Loucy (cell line): ENCODE data around the gene PABPN1L.

ENCODE experiments used
- H2AFZ ChIP-seq: fragments of 200-600 bp; sonication (generic); 2 replicates; pipeline ENCODE4 v1.6.0; 2016; ENCODE audit warnings: antibody characterized with exemption, mild to moderate bottlenecking, low read length, moderate library complexity
- H3F3A ChIP-seq: fragments of 200-600 bp; 2 replicates; pipeline ENCODE4 v1.6.0; 2016; ENCODE audit warnings: antibody characterized with exemption, low read depth, mild to moderate bottlenecking
- H3K27me3 ChIP-seq: fragments of 200-600 bp; sonication (generic); 2 replicates; pipeline ENCODE4 v1.6.1; 2014; ENCODE audit warnings: low read length, mild to moderate bottlenecking; ENCODE audit not compliant: insufficient read depth, poor library complexity, severe bottlenecking
- H3K36me3 ChIP-seq: fragments of 200-600 bp; sonication (generic); 2 replicates; pipeline ENCODE4 v1.6.1; 2016; ENCODE audit warnings: low read length; ENCODE audit not compliant: insufficient read depth
- H3K4me1 ChIP-seq: fragments of 200-600 bp; sonication (generic); 2 replicates; pipeline ENCODE4 v1.5.1; 2014; ENCODE audit warnings: low read length, mild to moderate bottlenecking; ENCODE audit not compliant: insufficient read depth, poor library complexity, severe bottlenecking
- H3K4me2 ChIP-seq: fragments of 200-600 bp; sonication (generic); 2 replicates; pipeline ENCODE4 v1.6.0; 2014; ENCODE audit warnings: antibody characterized with exemption, low read length, low read depth, mild to moderate bottlenecking; ENCODE audit not compliant: poor library complexity, severe bottlenecking
- H3K4me3 ChIP-seq: fragments of 200-600 bp; sonication (generic); 2 replicates; pipeline ENCODE4 v1.5.1; 2014; ENCODE audit warnings: low read length, mild to moderate bottlenecking, mixed read lengths; ENCODE audit not compliant: poor library complexity, severe bottlenecking
- H3K79me2 ChIP-seq: fragments of 200-600 bp; sonication (generic); 2 replicates; pipeline ENCODE4 v1.6.1; 2014; ENCODE audit warnings: low read length; ENCODE audit not compliant: insufficient read depth
- H3K9ac ChIP-seq: fragments of 200-600 bp; sonication (generic); 2 replicates; pipeline ENCODE4 v1.6.0; 2014; ENCODE audit warnings: mild to moderate bottlenecking, low read depth, low read length, moderate library complexity; ENCODE audit not compliant: poor library complexity, severe bottlenecking
- H3K9me2 ChIP-seq: fragments of 200-600 bp; sonication (generic); replicated peaks from 2 replicates; pipeline ENCODE4 v1.6.1; 2016; ENCODE audit warnings: low read depth, low read length, mixed read lengths
- H3K9me3 ChIP-seq: fragments of 200-600 bp; sonication (generic); 2 replicates; pipeline ENCODE4 v1.6.1; 2014; ENCODE audit warnings: mild to moderate bottlenecking, antibody characterized with exemption, low read length, low read depth; ENCODE audit not compliant: insufficient read depth
- H4K20me1 ChIP-seq: fragments of 200-600 bp; sonication (generic); 2 replicates; pipeline ENCODE4 v1.6.0; 2014; ENCODE audit warnings: antibody characterized with exemption, low read length, mild to moderate bottlenecking; ENCODE audit not compliant: insufficient read depth, poor library complexity, severe bottlenecking
- EZH2phosphoT487 ChIP-seq: fragments of 200-600 bp; IDR thresholded peaks from 2 replicates; pipeline ENCODE4 v1.6.1; 2018; ENCODE audit warnings: antibody characterized with exemption, mild to moderate bottlenecking, moderate library complexity, borderline replicate concordance
- TF ChIP-seq, protein P1 (sequence below): fragments of 200-600 bp; sonication (generic); conservative IDR thresholded peaks from 2 replicates; pipeline ENCODE4 v1.5.1; 2014; ENCODE audit warnings: mild to moderate bottlenecking, antibody characterized with exemption, low read length

PABPN1L gene

GRCh38 chr16:88819126-88819525 is 47.3 kb downstream of the PABPN1L start:
- no peak overlapping the region for H3K9ac ChIP-seq
- no peak overlapping the region for H3K4me2 ChIP-seq
- H3K36me3 ChIP-seq: no peaks in the 10 kb centered on the region
- no peaks in the 10 kb centered on the region for H3K9me2 ChIP-seq
- no peaks in the 10 kb centered on the region for H3F3A ChIP-seq
- H2AFZ ChIP-seq: no peak overlapping the region
- no peak overlapping the region for H3K4me3 ChIP-seq
- TF ChIP-seq, protein P1, sequence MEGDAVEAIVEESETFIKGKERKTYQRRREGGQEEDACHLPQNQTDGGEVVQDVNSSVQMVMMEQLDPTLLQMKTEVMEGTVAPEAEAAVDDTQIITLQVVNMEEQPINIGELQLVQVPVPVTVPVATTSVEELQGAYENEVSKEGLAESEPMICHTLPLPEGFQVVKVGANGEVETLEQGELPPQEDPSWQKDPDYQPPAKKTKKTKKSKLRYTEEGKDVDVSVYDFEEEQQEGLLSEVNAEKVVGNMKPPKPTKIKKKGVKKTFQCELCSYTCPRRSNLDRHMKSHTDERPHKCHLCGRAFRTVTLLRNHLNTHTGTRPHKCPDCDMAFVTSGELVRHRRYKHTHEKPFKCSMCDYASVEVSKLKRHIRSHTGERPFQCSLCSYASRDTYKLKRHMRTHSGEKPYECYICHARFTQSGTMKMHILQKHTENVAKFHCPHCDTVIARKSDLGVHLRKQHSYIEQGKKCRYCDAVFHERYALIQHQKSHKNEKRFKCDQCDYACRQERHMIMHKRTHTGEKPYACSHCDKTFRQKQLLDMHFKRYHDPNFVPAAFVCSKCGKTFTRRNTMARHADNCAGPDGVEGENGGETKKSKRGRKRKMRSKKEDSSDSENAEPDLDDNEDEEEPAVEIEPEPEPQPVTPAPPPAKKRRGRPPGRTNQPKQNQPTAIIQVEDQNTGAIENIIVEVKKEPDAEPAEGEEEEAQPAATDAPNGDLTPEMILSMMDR: no peak
- TF ChIP-seq EZH2phosphoT487: no peak
- H3K9me3 ChIP-seq: no peaks in the 10 kb centered on the region
- no peaks in the 10 kb centered on the region for H3K4me1 ChIP-seq
- H3K79me2 ChIP-seq: no peaks in the 10 kb centered on the region
- no peaks in the 10 kb centered on the region for H4K20me1 ChIP-seq
- H3K27me3 ChIP-seq: no peaks in the 10 kb centered on the region

GRCh38 chr16:88818575-88818874 is 47.9 kb downstream of the PABPN1L start:
- no peaks in the 10 kb centered on the region for H3K79me2 ChIP-seq

GRCh38 chr16:88817785-88818574 is 48.5 kb downstream of the PABPN1L start:
- TF ChIP-seq, protein P1: no peak
- TF ChIP-seq EZH2phosphoT487: no peak
- no peaks in the 10 kb centered on the region for H3K79me2 ChIP-seq
- H3K4me3 ChIP-seq: no peak overlapping the region
- no peak overlapping the region for H3K4me2 ChIP-seq
- H3K9ac ChIP-seq: no peak overlapping the region
- H2AFZ ChIP-seq: no peak overlapping the region
- H3K9me2 ChIP-seq: no peaks in the 10 kb centered on the region
- no peaks in the 10 kb centered on the region for H3K4me1 ChIP-seq
- H3K9me3 ChIP-seq: no peaks in the 10 kb centered on the region
- H3F3A ChIP-seq: no peaks in the 10 kb centered on the region
- H3K27me3 ChIP-seq: no peaks in the 10 kb centered on the region
- no peaks in the 10 kb centered on the region for H4K20me1 ChIP-seq
- H3K36me3 ChIP-seq: no peaks in the 10 kb centered on the region

More at GRCh38 chr16:88818575-88818874, 47.9 kb downstream of the PABPN1L start:
- H3K4me1 ChIP-seq: no peaks in the 10 kb centered on the region
- no peaks in the 10 kb centered on the region for H3K27me3 ChIP-seq
- no peak for TF ChIP-seq EZH2phosphoT487
- TF ChIP-seq, protein P1: no peak
- no peak overlapping the region for H2AFZ ChIP-seq
- H3K4me2 ChIP-seq: no peak overlapping the region
- no peaks in the 10 kb centered on the region for H3K9me2 ChIP-seq
- H3F3A ChIP-seq: no peaks in the 10 kb centered on the region
- no peak overlapping the region for H3K9ac ChIP-seq
- no peaks in the 10 kb centered on the region for H4K20me1 ChIP-seq
- no peaks in the 10 kb centered on the region for H3K9me3 ChIP-seq
- no peaks in the 10 kb centered on the region for H3K36me3 ChIP-seq
- no peak overlapping the region for H3K4me3 ChIP-seq
